Activated naive CD4-positive, alpha-beta T cell treated with Interleukin-2 at 50 U/mL for 16 hours (primary cell): ENCODE data around the gene KAT14.
"Not testable (repeated sequence)": the region's sequence is repeated elsewhere in the genome, so short reads cannot be mapped to it uniquely, and the experiment has no call there.

Experiments
- DNase-seq: peaks from one replicate; pipeline ENCODE4 v3.0.0-alpha.2; 2020

The KAT14 gene

GRCh38 chr20:18137412-18138265 is at the start of gene KAT14, which contains the start of gene PET117:
Gene KAT14 (plus strand): TSS chr20:18137863. CDS start chr20:18142661, 4,798 bp downstream.
Gene PET117 (plus strand): TSS chr20:18137863. CDS start chr20:18137956, 93 bp downstream.
- peak; percentile 94 for DNase-seq

- DNase-seq, result not testable (repeated sequence)
Observed at GRCh38 chr20:18088298-18088697, 49.4 kb upstream of the KAT14 start.

GRCh38 chr20:18088841-18089240 is 48.8 kb upstream of the KAT14 start:
- DNase-seq, result not testable (repeated sequence)

GRCh38 chr20:18090044-18090443 is 47.6 kb upstream of the KAT14 start:
- DNase-seq, result no peak

GRCh38 chr20:18090477-18090876 is 47.2 kb upstream of the KAT14 start:
- DNase-seq, result no peak

GRCh38 chr20:18091623-18092022 is 46.0 kb upstream of the KAT14 start:
- no peak for DNase-seq

- no peak for DNase-seq
Observed at GRCh38 chr20:18092890-18093289, 44.8 kb upstream of the KAT14 start.

- DNase-seq, result no peak
Observed at GRCh38 chr20:18093388-18093787, 44.3 kb upstream of the KAT14 start.

GRCh38 chr20:18094191-18094590 is 43.5 kb upstream of the KAT14 start:
- no peak for DNase-seq

GRCh38 chr20:18100569-18100968 is 37.1 kb upstream of the KAT14 start:
- not testable (repeated sequence) for DNase-seq

GRCh38 chr20:18101125-18101810 is 36.4 kb upstream of the KAT14 start:
- DNase-seq, result no peak

GRCh38 chr20:18103497-18103896 is 34.2 kb upstream of the KAT14 start:
- no peak for DNase-seq

- no peak for DNase-seq
Observed at GRCh38 chr20:18108326-18108725, 29.3 kb upstream of the KAT14 start.

- not testable (repeated sequence) for DNase-seq
Observed at GRCh38 chr20:18128574-18128973, 9.1 kb upstream of the KAT14 start.

- DNase-seq, result no peak
Observed at GRCh38 chr20:18132663-18133062, 5.0 kb upstream of the KAT14 start.

- no peak for DNase-seq
Observed at GRCh38 chr20:18133962-18134361, 3.7 kb upstream of the KAT14 start.

- DNase-seq, result no peak
Observed at GRCh38 chr20:18138266-18138582, 561 bp downstream of the KAT14 start.

- DNase-seq, result no peak
Observed at GRCh38 chr20:18138639-18139583, 1.2 kb downstream of the KAT14 start.

GRCh38 chr20:18139832-18140231 is 2.2 kb downstream of the KAT14 start:
- no peak for DNase-seq

GRCh38 chr20:18144541-18145099 is 7.0 kb downstream of the KAT14 start:
- no peak for DNase-seq

- DNase-seq, result no peak
Observed at GRCh38 chr20:18154342-18154741, 16.7 kb downstream of the KAT14 start.

GRCh38 chr20:18156045-18156444 is 18.4 kb downstream of the KAT14 start:
- no peak for DNase-seq

GRCh38 chr20:18164356-18164755 is 26.7 kb downstream of the KAT14 start:
- DNase-seq, result no peak
